ENCODE data around the gene AKT3.

DNA sequence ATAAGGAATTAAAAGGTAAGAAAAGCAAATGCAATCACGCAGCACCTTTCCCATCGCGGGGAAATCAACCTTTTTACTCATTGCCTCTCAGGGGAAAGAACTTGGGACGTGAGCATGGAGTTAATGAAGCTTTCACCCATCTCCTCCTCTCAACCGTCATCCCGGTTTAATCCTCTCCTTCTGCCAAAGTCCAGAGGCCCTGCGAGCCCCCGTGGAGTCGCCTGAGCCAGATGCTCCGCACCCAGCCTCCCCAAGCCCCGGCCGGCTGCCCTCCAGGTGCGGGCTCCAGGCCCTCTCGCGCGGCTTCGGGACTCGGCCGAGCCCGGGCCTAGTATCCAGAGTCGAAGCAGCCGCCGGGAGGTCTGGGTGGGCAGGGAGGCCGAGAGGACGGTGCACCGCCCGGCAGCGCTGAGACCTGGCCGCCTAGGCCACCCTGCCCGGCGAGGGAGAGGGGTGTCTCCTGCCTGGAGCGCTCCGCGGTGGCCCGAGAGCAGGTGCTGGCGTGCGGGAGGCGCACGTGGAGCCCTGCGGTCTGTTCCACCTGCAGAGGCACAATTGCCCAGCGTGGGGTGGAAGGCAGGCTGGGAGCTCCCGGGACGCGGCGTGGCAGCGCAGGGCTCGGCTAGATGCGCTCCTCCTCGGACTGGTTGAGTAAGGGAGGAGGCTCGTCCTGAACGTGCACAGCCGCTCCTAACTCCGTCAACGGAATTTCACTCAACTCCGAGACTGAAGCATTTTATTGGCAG is 375.7 kb downstream of the AKT3 start:
- no peak for TF ChIP-seq NFIC (IDR thresholded peaks at IDR 0.05)
- TF ChIP-seq TAF1 (IDR thresholded peaks at IDR 0.05; ENCODE audit: low read depth): no peak
- TF ChIP-seq MAX (IDR thresholded peaks at IDR 0.05): no peak
- TF ChIP-seq, protein P1, sequence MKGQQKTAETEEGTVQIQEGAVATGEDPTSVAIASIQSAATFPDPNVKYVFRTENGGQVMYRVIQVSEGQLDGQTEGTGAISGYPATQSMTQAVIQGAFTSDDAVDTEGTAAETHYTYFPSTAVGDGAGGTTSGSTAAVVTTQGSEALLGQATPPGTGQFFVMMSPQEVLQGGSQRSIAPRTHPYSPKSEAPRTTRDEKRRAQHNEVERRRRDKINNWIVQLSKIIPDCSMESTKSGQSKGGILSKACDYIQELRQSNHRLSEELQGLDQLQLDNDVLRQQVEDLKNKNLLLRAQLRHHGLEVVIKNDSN (IDR thresholded peaks at IDR 0.05): no peak
- TF ChIP-seq YY1 (IDR thresholded peaks at IDR 0.05; ENCODE audit: low read depth): no peak
- TF ChIP-seq CREB1 (IDR thresholded peaks at IDR 0.05; ENCODE audit: low read depth): no peak
- TF ChIP-seq EP300 (IDR thresholded peaks at IDR 0.05; ENCODE audit: borderline replicate concordance): no peak
- TF ChIP-seq, protein P2, sequence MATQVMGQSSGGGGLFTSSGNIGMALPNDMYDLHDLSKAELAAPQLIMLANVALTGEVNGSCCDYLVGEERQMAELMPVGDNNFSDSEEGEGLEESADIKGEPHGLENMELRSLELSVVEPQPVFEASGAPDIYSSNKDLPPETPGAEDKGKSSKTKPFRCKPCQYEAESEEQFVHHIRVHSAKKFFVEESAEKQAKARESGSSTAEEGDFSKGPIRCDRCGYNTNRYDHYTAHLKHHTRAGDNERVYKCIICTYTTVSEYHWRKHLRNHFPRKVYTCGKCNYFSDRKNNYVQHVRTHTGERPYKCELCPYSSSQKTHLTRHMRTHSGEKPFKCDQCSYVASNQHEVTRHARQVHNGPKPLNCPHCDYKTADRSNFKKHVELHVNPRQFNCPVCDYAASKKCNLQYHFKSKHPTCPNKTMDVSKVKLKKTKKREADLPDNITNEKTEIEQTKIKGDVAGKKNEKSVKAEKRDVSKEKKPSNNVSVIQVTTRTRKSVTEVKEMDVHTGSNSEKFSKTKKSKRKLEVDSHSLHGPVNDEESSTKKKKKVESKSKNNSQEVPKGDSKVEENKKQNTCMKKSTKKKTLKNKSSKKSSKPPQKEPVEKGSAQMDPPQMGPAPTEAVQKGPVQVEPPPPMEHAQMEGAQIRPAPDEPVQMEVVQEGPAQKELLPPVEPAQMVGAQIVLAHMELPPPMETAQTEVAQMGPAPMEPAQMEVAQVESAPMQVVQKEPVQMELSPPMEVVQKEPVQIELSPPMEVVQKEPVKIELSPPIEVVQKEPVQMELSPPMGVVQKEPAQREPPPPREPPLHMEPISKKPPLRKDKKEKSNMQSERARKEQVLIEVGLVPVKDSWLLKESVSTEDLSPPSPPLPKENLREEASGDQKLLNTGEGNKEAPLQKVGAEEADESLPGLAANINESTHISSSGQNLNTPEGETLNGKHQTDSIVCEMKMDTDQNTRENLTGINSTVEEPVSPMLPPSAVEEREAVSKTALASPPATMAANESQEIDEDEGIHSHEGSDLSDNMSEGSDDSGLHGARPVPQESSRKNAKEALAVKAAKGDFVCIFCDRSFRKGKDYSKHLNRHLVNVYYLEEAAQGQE (IDR thresholded peaks at IDR 0.05; ENCODE audit: low read depth): no peak
- no peak for TF ChIP-seq RAD21 (IDR thresholded peaks at IDR 0.05; ENCODE audit: low read depth)
